AG10803 (cell line): ENCODE data around the gene PAF1.

Experiments
- DNase-seq: peaks from one replicate; pipeline ENCODE4 v3.0.0; 2010; ENCODE audit warnings: low read depth
- H3K4me3 ChIP-seq: 2 replicates; pipeline ENCODE4 v1.5.1; 2011; ENCODE audit warnings: mild to moderate bottlenecking, low read length, control low read depth
- TF ChIP-seq, protein P1 (sequence below): conservative IDR thresholded peaks from 2 replicates; pipeline ENCODE4 v1.5.1; 2011; ENCODE audit warnings: mild to moderate bottlenecking, low read length, control low read depth, inconsistent platforms

PAF1 gene

DNA sequence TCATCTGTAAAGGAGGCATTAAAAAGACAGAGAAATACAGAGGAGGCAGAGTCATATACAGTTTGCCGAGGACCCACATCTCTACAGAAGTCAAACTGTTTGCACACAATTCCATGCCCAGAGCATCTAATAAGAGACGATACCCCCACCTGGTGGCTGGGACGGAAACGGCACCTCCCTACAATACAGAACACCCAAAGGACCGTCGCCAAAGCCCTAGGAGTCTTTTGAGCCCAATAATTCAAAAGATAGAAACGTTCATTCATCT lies 20.9 kb upstream of the PAF1 start:
- TF ChIP-seq, protein P1, sequence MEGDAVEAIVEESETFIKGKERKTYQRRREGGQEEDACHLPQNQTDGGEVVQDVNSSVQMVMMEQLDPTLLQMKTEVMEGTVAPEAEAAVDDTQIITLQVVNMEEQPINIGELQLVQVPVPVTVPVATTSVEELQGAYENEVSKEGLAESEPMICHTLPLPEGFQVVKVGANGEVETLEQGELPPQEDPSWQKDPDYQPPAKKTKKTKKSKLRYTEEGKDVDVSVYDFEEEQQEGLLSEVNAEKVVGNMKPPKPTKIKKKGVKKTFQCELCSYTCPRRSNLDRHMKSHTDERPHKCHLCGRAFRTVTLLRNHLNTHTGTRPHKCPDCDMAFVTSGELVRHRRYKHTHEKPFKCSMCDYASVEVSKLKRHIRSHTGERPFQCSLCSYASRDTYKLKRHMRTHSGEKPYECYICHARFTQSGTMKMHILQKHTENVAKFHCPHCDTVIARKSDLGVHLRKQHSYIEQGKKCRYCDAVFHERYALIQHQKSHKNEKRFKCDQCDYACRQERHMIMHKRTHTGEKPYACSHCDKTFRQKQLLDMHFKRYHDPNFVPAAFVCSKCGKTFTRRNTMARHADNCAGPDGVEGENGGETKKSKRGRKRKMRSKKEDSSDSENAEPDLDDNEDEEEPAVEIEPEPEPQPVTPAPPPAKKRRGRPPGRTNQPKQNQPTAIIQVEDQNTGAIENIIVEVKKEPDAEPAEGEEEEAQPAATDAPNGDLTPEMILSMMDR, result peak; percentile 95
- peak overlapping the region; percentile 37 for H3K4me3 ChIP-seq
- DNase-seq, result peak; percentile 91

DNA sequence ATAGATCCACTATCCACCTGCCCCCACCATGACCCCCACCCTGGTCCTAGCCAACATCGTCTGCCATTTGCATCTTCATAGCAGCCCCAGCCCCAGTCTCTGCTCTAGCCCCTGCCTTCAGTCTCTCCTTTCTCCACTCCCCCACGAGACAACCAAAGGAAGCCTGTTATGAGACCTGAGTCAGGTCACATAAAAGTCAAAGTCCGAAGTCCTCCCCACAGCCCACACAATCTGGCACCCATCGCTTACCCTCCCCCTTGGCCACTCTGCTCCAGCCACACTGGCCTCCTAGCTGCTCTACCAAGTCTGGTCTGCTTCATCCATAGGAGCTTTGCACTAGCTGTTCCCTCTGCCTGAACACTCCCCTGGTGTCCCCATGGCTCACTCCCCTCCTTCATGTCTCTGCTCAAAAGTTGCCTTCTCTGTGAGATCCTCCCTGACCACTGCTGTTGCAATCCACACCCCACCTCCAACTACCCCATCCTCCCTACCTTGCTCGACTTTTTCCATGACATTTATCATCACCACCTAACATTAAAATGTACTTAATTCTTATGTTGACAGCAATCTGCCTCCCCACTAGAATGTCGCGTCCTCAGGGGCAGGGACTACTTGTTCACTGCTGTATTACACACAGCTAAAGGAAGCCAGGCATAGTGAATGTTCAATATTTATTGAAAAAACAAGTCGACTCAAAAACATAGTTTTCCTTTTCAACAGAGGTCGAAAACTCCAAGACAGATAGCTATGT lies 20.4 kb upstream of the PAF1 start:
- H3K4me3 ChIP-seq, result peak overlapping the region; percentile 25
- TF ChIP-seq, protein P1, result no peak
- peak; percentile 60 for DNase-seq

DNA sequence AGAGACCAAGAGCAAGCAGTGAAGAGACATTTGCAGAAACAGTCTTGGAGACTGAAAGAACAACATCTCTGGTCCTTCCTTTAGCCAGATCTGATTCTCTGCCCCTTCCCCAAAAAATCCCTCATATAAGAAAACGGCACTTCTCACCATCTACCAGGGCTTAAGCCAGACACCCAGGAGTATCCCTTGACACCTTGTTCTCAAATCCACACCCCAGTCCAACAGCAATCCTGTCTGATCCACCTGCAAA lies 19.9 kb upstream of the PAF1 start:
- TF ChIP-seq, protein P1, result no peak
- H3K4me3 ChIP-seq, result peak overlapping the region; percentile 95
- DNase-seq, result no peak

DNA sequence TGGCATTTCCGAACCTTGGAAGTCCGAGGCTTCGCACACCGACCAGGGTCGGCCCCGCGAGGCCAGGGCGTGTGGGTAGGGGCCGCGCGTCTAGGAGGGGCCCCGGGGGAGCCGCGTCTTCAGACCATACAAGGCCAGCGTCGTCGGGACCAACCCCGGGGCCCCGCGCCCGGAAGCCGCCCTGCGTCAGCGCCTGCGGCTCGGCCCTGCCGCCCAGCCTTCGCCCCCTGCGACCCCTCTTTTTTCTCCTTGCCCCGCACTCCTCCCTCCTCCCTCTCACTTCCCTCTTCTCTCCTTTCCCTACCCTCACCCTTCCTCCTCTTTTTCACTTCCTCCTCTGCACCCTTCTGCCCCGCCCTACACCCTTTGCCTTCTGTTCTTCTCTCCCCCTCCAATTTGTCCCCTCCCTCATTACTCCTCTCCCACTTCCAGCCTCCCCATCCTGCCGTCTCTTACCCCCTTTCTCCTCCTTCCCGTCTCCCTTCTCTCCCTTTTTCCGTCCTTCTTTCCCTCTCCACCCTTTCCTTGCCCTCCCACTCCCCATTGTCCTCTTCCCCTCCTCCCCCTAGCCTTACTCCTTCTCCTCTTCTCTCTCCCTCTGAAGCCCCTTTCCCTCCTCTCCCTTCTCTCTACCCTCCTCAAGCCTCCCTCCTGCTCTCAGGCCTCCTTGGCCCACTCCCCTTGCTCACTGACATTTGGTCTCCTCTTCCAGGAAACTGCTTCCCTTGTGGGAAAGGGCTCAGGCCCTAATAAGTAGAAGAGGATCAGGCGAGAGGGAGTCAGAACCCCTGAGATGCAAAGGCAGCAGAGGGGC lies 19.3 kb upstream of the PAF1 start:
- H3K4me3 ChIP-seq, result peak overlapping the region; percentile 95
- TF ChIP-seq, protein P1, result no peak
- DNase-seq, result peak; percentile 67

DNA sequence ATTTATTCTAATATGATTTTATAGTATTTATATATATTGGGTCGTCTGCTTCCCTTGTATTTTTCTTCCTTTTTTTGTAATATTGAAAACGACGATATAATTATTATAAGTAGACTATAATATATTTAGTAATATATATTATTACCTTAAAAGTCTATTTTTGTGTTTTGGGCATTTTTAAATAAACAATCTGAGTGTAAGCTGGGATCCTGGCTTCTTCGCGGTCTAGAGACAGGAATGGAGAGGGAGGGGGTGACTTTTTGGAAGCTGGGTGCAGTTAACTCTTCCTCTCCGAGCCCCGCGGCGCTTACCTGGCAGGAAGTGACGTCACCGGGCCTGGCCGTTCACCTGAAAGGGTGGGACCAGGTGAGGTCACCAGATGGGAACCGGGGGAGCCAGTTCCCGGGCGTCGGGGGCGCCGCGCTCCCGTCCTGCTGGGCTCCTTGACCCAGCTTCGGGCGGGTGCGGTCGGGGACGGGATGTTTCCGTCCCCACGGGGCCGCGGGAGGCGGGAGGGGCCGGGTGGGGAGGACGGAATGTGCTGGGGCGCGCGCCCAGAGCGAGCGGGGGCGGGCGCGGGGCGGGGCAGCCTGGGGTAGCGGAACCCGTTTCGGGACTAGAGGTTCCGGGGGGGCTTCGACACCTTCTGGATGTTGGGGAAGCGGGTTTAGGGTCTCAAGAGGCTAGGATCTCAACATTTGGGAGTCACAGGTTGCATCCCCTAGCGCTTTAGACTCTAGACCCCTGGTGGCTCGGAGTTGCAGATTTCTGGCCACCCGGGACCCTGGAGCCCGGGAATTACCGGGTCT lies 18.5 kb upstream of the PAF1 start:
- DNase-seq, result peak; percentile 75
- TF ChIP-seq, protein P1, result peak; percentile 15; the same call in 1 of the 2 replicates
- peak overlapping the region; percentile 95 for H3K4me3 ChIP-seq

DNA sequence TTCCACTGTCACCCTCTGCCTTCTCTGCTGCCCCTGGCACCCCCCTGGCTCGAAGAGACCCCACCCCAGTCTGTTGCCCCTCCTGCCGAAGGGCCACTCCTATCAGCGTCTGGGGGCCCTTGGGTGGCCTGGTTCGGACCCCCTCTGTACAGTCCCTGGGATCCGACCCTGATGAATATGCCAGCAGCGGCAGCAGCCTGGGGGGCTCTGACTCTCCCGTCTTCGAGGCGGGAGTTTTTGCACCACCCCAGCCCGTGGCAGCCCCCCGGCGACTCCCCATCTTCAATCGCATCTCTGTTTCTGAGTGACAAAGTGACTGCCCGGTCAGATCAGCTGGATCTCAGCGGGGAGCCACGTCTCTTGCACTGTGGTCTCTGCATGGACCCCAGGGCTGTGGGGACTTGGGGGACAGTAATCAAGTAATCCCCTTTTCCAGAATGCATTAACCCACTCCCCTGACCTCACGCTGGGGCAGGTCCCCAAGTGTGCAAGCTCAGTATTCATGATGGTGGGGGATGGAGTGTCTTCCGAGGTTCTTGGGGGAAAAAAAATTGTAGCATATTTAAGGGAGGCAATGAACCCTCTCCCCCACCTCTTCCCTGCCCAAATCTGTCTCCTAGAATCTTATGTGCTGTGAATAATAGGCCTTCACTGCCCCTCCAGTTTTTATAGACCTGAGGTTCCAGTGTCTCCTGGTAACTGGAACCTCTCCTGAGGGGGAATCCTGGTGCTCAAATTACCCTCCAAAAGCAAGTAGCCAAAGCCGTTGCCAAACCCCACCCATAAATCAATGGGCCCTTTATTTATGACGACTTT lies 17.7 kb upstream of the PAF1 start:
- DNase-seq, result peak; percentile 53
- TF ChIP-seq, protein P1, result no peak

More for the DNA sequence above, 17.7 kb upstream of the PAF1 start:
- H3K4me3 ChIP-seq, result peak overlapping the region; percentile 95
